NT2/D1 (cell line): Measurements from ENCODE around the gene EP400.

Source experiments
- SUZ12 ChIP-seq: IDR thresholded peaks from 2 replicates; pipeline ENCODE4 v1.6.1; 2011; ENCODE audit not compliant: insufficient read length, insufficient read depth; ENCODE audit errors: extremely low read depth
- YY1 ChIP-seq: IDR thresholded peaks from 2 replicates; pipeline ENCODE4 v1.6.1; 2011; ENCODE audit not compliant: insufficient read length, insufficient read depth
- ZNF274 ChIP-seq: IDR thresholded peaks from 2 replicates; pipeline ENCODE4 v1.6.1; 2011; ENCODE audit warnings: mild to moderate bottlenecking, low read depth, low read length

DNA sequence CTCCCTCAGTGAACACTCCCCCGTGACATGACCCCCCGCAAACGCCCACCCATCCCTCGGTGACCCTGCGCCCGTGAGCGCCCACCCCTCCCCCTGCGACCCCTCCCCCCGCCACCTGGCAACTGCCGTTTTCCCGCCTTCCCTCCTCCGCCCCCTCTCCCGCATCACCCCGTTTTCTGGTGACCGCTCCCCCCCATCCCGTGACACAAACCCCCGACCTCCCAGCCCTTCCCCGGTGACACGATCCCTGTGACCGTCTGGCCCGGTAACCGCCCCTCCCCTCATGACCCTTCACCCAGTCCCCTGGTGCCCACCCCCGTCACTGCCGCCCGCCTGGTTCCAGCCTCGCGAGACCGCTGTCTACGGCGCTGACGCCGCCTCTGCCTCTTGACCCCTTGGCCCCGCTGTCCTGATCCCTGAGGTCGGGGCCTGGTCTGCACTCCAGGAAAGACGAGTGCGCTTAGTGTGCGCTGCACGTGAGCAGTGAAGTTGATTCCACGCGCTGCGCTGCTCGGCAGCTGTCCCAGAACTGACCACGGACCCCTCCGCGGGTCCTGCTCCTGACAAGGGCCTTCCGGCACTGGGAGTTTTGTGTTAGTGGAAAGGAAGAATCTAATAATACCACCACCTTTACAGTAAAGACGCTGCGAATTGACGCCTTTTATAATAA, 135.0 kb downstream of the EP400 start:
- TF ChIP-seq ZNF274 (no peak), YY1 (no peak), SUZ12 (no peak)
